IMR-90 (cell line): Measurements from ENCODE around the gene PCDHGC4. TPM values are rescaled to one million over a fixed set of nuclear protein-coding genes. Genes with fewer than 3 reads are reported as not detected.

Experiments
- ATAC-seq: fragments of 200-7000 bp; cut with Tn5 transposase; 2 replicates; pipeline ENCODE4 v1.9.1; 2020; ENCODE audit warnings: low read depth, mild to moderate bottlenecking, moderate library complexity
- BruUV-seq: library from RNA; stranded (reverse); fragments of 400-500 nt; replicated peaks from 2 replicates; lab custom pipeline; 2021; lab: Mats Ljungman, UMichigan
- CTCF ChIA-PET: fragments of 300-600 bp; formaldehyde crosslinking; extraction: SDS; loops from one replicate; lab custom pipeline; 2021; ENCODE audit warnings: antibody characterized with exemption; lab: Yijun Ruan, JAX
- POLR2A ChIA-PET: fragments of 300-600 bp; sonication (Branson Sonifier 250); formaldehyde crosslinking; loops from one replicate; lab custom pipeline; 2022; ENCODE audit warnings: antibody characterized with exemption; ENCODE audit not compliant: unreplicated experiment; lab: Charles Lee
- DNase-seq: peaks from one replicate; pipeline ENCODE4 v3.0.0; 2013
- H2AFZ ChIP-seq: replicated peaks from 2 replicates; pipeline ENCODE3; 2013; ENCODE audit warnings: low read length, mild to moderate bottlenecking; ENCODE audit not compliant: poor library complexity
- H2AK5ac ChIP-seq: 2 replicates; pipeline ENCODE4 v1.6.1; 2013; ENCODE audit warnings: low read depth, low read length, inconsistent platforms
- H2AK9ac ChIP-seq: replicated peaks from 2 replicates; pipeline ENCODE3; 2013; ENCODE audit warnings: mild to moderate bottlenecking, low read depth, low read length, moderate library complexity; ENCODE audit not compliant: poor library complexity
- H2BK120ac ChIP-seq: 2 replicates; pipeline ENCODE4 v1.6.1; 2013; ENCODE audit warnings: low read depth, low read length, inconsistent platforms
- H2BK15ac ChIP-seq: 3 replicates; pipeline ENCODE4 v1.6.1; 2013; ENCODE audit warnings: low read depth, low read length, inconsistent platforms
- H2BK20ac ChIP-seq: 2 replicates; pipeline ENCODE4 v1.6.1; 2013; ENCODE audit warnings: low read depth, mild to moderate bottlenecking, inconsistent platforms, low read length, moderate library complexity
- H2BK5ac ChIP-seq: 2 replicates; pipeline ENCODE4 v1.6.1; 2013; ENCODE audit warnings: mild to moderate bottlenecking, low read depth, low read length, inconsistent platforms; ENCODE audit not compliant: poor library complexity, severe bottlenecking
- H3K14ac ChIP-seq: replicated peaks from 2 replicates; pipeline ENCODE4 v1.6.1; 2013; ENCODE audit warnings: low read depth, low read length, inconsistent platforms
- H3K18ac ChIP-seq: 2 replicates; pipeline ENCODE4 v1.6.1; 2013; ENCODE audit warnings: low read depth, low read length, control low read depth
- H3K23ac ChIP-seq: 2 replicates; pipeline ENCODE4 v1.6.1; 2013; ENCODE audit warnings: low read depth, low read length, inconsistent platforms
- H3K27ac ChIP-seq: 2 replicates; pipeline ENCODE4 v1.5.1; 2013; ENCODE audit warnings: mild to moderate bottlenecking, control low read depth, low read length; ENCODE audit not compliant: insufficient read depth
- H3K27me3 ChIP-seq: 2 replicates; pipeline ENCODE4 v1.6.1; 2013; ENCODE audit warnings: low read length; ENCODE audit not compliant: control insufficient read depth, insufficient read depth
- H3K36me3 ChIP-seq: 2 replicates; pipeline ENCODE4 v1.6.1; 2013; ENCODE audit warnings: low read length, mixed read lengths; ENCODE audit not compliant: control insufficient read depth, insufficient read depth
- H3K4ac ChIP-seq: 2 replicates; pipeline ENCODE4 v1.6.1; 2013; ENCODE audit warnings: low read depth, low read length, inconsistent platforms
- H3K4me1 ChIP-seq: 2 replicates; pipeline ENCODE4 v1.6.1; 2013; ENCODE audit warnings: low read length, mixed read lengths; ENCODE audit not compliant: control insufficient read depth, insufficient read depth
- H3K4me2 ChIP-seq: 2 replicates; pipeline ENCODE4 v1.6.1; 2013; ENCODE audit warnings: low read depth, mild to moderate bottlenecking, control low read depth, low read length, moderate library complexity
- H3K4me3 ChIP-seq: 2 replicates; pipeline ENCODE4 v1.5.1; 2013; ENCODE audit warnings: low read depth, mild to moderate bottlenecking, control low read depth, low read length, moderate library complexity; ENCODE audit not compliant: insufficient read depth
- H3K56ac ChIP-seq: 2 replicates; pipeline ENCODE4 v1.6.1; 2013; ENCODE audit warnings: low read length, inconsistent platforms; ENCODE audit not compliant: insufficient read depth; ENCODE audit errors: extremely low read depth
- H3K79me1 ChIP-seq, 2 experiments: 2 replicates each; pipeline ENCODE4 v1.6.1; 2013; ENCODE audit warnings: low read length in 2 of 2, inconsistent platforms in 1 of 2, low read depth in 1 of 2
- H3K9ac ChIP-seq: 2 replicates; pipeline ENCODE4 v1.6.1; 2013; ENCODE audit warnings: low read depth, low read length, control low read depth
- H3K9me1 ChIP-seq: 2 replicates; pipeline ENCODE4 v1.6.1; 2013; ENCODE audit warnings: low read length, inconsistent platforms; ENCODE audit not compliant: insufficient read depth
- H3K9me3 ChIP-seq: 2 replicates; pipeline ENCODE4 v1.6.1; 2013; ENCODE audit warnings: low read length; ENCODE audit not compliant: control insufficient read depth, insufficient read depth
- H4K20me1 ChIP-seq: 2 replicates; pipeline ENCODE4 v1.6.1; 2013; ENCODE audit warnings: low read length, inconsistent platforms; ENCODE audit not compliant: insufficient read depth
- H4K5ac ChIP-seq: 2 replicates; pipeline ENCODE4 v1.6.1; 2013; ENCODE audit warnings: mild to moderate bottlenecking, low read depth, low read length, control low read depth
- H4K8ac ChIP-seq, 2 experiments: 2 replicates each; pipeline ENCODE4 v1.6.1; 2013; ENCODE audit warnings: low read depth in 2 of 2, low read length in 2 of 2, control low read depth in 1 of 2, inconsistent platforms in 1 of 2
- H4K91ac ChIP-seq: 2 replicates; pipeline ENCODE4 v1.6.1; 2013; ENCODE audit warnings: low read depth, low read length, inconsistent platforms; ENCODE audit not compliant: insufficient read depth
- BHLHE40 ChIP-seq: fragments of 150-350 bp; IDR thresholded peaks from 2 replicates; pipeline ENCODE4 v1.6.1; 2016; ENCODE audit warnings: mild to moderate bottlenecking, low read depth, low read length
- CEBPB ChIP-seq: IDR thresholded peaks from 2 replicates; pipeline ENCODE4 v1.6.1; 2012; ENCODE audit warnings: low read depth, low read length, improper control_type of control experiment
- CHD1 ChIP-seq: IDR thresholded peaks from 2 replicates; pipeline ENCODE4 v1.6.1; 2012; ENCODE audit warnings: low read depth, low read length, improper control_type of control experiment
- FOS ChIP-seq: fragments of 150-350 bp; IDR thresholded peaks from 2 replicates; pipeline ENCODE4 v1.6.1; 2016; ENCODE audit warnings: low read depth, low read length
- MAZ ChIP-seq: IDR thresholded peaks from 2 replicates; pipeline ENCODE4 v1.6.1; 2012; ENCODE audit warnings: low read depth, mild to moderate bottlenecking, low read length, improper control_type of control experiment, moderate library complexity, borderline replicate concordance
- MXI1 ChIP-seq: IDR thresholded peaks from 2 replicates; pipeline ENCODE4 v1.6.1; 2012; ENCODE audit warnings: low read depth, mild to moderate bottlenecking, low read length, moderate library complexity, borderline replicate concordance
- NFE2L2 ChIP-seq: fragments of 150-350 bp; IDR thresholded peaks from 2 replicates; pipeline ENCODE4 v1.6.1; 2016; ENCODE audit warnings: low read depth, mild to moderate bottlenecking, low read length
- WGBS, 2 experiments: methylation state at CpG; one replicate each; pipeline versions ENCODE4 v1.1.5 to v1.1.7; 2013; ENCODE audit warnings: missing lambda C conversion rate in 2 of 2; ENCODE audit not compliant: insufficient read length in 1 of 2; ENCODE audit errors: extremely low coverage in 2 of 2; 5-methylcytosine and 5-hydroxymethylcytosine counted together
- dilution Hi-C: fragments of 300-500 bp; cut with HindIII; formaldehyde crosslinking; loops from one replicate; pipeline ENCODE4 v1.14.3; 2018; ENCODE audit warnings: low sequenced_read_pairs; ENCODE audit not compliant: unreplicated experiment
- in situ Hi-C: fragments of 300-500 bp; cut with MboI; formaldehyde crosslinking; loops from 3 replicates; pipeline ENCODE4 v1.14.3; 2019; ENCODE audit warnings: low sequenced_read_pairs, inconsistent platforms, mixed read lengths
- intact Hi-C: fragments of 100-400 bp; cut with micrococcal nuclease; formaldehyde crosslinking; loops from 2 replicates; pipeline ENCODE4 v1.10.0; 2022
- polyA plus RNA-seq, 3 experiments: library from polyadenylated mRNA; depleted of rRNA; stranded (reverse); fragments of >200 nt; gene quantifications; 2 replicates each; pipeline ENCODE4 v1.2.3, GENCODE V29; 2012; ENCODE audit warnings: low replicate concordance in 1 of 3
- total RNA-seq: library from RNA; depleted of rRNA; stranded (reverse); fragments of >200 nt; gene quantifications from 2 replicates; pipeline ENCODE4 v1.2.3, GENCODE V29; 2012

PCDHGC4 gene
- total and polyA plus RNA-seq, 2 of the 4 experiments (the other 2 are of a cell fraction): 0.65 to 1.6 TPM

DNA sequence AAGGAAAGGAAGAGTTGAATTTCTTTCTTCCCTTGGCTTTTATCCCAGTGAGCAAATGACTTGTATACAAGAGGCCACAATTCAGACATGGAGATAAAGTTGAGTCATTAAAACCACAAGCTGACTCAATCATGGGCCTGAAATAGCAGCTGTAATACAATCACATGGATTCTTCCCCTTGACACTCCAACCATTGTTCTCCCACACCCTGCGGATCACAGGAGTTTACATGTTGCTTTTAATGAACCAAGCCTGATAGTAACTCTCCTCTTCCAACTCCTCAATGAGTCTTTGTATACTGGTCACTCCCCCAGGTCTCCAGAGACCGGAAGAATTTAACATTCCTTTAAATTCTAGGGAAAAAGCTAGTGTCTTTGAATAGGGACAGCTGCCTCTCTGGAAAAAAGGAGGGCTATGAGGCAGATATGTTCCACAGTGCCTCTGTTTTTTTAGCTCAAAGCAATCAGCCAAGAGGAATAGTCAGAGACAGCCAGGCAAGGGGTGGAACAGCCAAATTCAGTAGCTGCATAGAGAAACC, 36.5 kb downstream of the PCDHGC4 start:
- peak overlapping the region; percentile 66 for H2BK5ac ChIP-seq
- dilution Hi-C loops (no loop called here), in situ Hi-C loops (loop anchor here (5.0 kb wide), 1 partner anchor 44 kb away; the partner anchor contains the start of gene PCDHGC3), intact Hi-C loops (loop anchor here (1.0 kb wide), 1 partner anchor 12 kb away; no protein-coding TSS in a partner anchor)
- BruUV-seq: no TSS peak
- H3K4ac ChIP-seq: peak overlapping the region; percentile 29; the same call in 1 of the 2 replicates
- H4K8ac ChIP-seq: peak overlapping the region in 1 of 2 experiments; percentile 38; a peak in 1 of 4 replicates
- POLR2A ChIA-PET: no interaction called here
- no peaks in the 10 kb centered on the region for H3K9me3 ChIP-seq
- H3K9me1 ChIP-seq: peaks cover 29% of the 10 kb centered on the region
- peaks cover 3% of the 10 kb centered on the region; the same call in 1 of the 2 replicates for H3K36me3 ChIP-seq
- no peak overlapping the region for H3K14ac ChIP-seq
- H3K27ac ChIP-seq: peak overlapping the region; percentile 18; the same call in 1 of the 2 replicates
- no peak overlapping the region for H3K9ac ChIP-seq
- TF ChIP-seq FOS (peak; percentile 99), CHD1 (no peak), CEBPB (peak; percentile 91), NFE2L2 (peak; percentile 68; the same call in 1 of the 2 replicates), MXI1 (0 out of 2 replicates have a peak, but pooled peaks have one; percentile 41), BHLHE40 (peak; percentile 87), MAZ (no peak; the same call in 1 of the 2 replicates)
- no peak overlapping the region for H2BK15ac ChIP-seq
- peaks cover 45% of the 10 kb centered on the region for H3K4me1 ChIP-seq
- 0 out of 2 replicates have a peak overlapping the region, but pooled peaks have one; percentile 13 for H3K56ac ChIP-seq
- H3K18ac ChIP-seq: peak overlapping the region; percentile 21
- H2BK20ac ChIP-seq: peak overlapping the region; percentile 83
- peak overlapping the region; percentile 37 for H2AK9ac ChIP-seq
- peaks cover 6 to 46% of the 10 kb centered on the region in 2 experiments; a peak in 3 of 4 replicates for H3K79me1 ChIP-seq
- no CpG with 5 or more reads among the region's 2 CpGs for WGBS, 2 experiments
- H3K4me3 ChIP-seq: no peak overlapping the region
- no peaks in the 10 kb centered on the region for H4K20me1 ChIP-seq
- CTCF ChIA-PET: interaction anchor here (0.9 to 1.8 kb wide), 9 partner anchors 8 to 104 kb away, joined by 3 to 9 read pairs (median 3); partner anchors contain the start of genes PCDHGA11, PCDHGA12, PCDHGB7 and PCDHGC3
- ATAC-seq (peak; percentile 59), DNase-seq (peak; percentile 100)
- peak overlapping the region; percentile 69 for H2BK120ac ChIP-seq
- no peak overlapping the region for H4K5ac ChIP-seq
- peak overlapping the region; percentile 45 for H3K4me2 ChIP-seq
- H3K27me3 ChIP-seq: no peaks in the 10 kb centered on the region
- H2AK5ac ChIP-seq: 0 out of 2 replicates have a peak overlapping the region, but pooled peaks have one; percentile 52
- H2AFZ ChIP-seq: no peak overlapping the region
- peak overlapping the region; percentile 79; the same call in 1 of the 2 replicates for H3K23ac ChIP-seq
- H4K91ac ChIP-seq: no peak overlapping the region; the same call in 1 of the 2 replicates
